SH-SY5Y (cell line): ENCODE results near the gene HOXC11.

Source experiments
- GATA2 ChIP-seq: IDR thresholded peaks from 2 replicates; pipeline ENCODE4 v1.6.1; 2011; ENCODE audit warnings: mild to moderate bottlenecking, low read depth, low read length
- GATA3 ChIP-seq: IDR thresholded peaks from 2 replicates; pipeline ENCODE4 v1.6.1; 2011; ENCODE audit warnings: low read depth, mild to moderate bottlenecking, low read length, moderate library complexity

DNA sequence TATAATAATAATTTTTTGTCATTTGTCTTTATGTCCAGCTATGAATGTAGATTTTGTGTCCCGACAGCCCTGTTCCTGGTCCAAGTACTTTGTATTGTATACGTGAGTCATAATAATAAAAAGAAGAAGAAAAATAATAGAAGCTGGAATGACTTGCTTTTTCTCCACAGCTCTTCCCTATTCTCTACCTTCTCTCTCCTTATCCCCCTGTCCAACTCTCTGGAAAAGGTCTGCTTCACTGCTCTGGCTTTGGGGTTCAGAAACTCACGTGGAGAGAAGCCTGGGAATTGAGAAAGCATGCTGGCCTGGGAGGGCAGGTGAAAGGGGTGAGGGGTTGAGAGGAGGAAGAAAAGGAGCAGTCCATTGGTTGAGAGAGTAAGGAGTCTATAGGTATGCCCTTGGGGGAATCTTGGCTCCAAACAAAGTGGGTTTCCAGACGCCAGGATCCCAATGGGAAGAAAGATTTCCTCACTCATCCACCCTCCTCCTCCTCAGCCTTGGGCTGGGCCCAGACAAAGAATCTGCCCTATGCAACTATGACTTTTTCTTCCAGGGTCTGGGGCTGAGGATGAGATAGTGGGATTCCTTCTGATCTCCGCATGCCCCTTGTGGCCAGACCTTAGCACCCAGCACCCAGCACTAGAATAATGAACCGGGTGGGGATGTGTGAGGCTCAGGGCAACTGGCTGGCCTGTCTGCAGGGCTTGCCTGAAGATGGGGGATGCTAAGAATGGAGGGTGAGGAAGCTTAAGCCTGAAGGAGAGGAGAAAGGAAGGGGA is 39.9 kb downstream of the HOXC11 start:
- TF ChIP-seq GATA2, result no peak
- TF ChIP-seq GATA3, result no peak
